Measurements from ENCODE around the gene PLEKHG4.

The PLEKHG4 gene

DNA sequence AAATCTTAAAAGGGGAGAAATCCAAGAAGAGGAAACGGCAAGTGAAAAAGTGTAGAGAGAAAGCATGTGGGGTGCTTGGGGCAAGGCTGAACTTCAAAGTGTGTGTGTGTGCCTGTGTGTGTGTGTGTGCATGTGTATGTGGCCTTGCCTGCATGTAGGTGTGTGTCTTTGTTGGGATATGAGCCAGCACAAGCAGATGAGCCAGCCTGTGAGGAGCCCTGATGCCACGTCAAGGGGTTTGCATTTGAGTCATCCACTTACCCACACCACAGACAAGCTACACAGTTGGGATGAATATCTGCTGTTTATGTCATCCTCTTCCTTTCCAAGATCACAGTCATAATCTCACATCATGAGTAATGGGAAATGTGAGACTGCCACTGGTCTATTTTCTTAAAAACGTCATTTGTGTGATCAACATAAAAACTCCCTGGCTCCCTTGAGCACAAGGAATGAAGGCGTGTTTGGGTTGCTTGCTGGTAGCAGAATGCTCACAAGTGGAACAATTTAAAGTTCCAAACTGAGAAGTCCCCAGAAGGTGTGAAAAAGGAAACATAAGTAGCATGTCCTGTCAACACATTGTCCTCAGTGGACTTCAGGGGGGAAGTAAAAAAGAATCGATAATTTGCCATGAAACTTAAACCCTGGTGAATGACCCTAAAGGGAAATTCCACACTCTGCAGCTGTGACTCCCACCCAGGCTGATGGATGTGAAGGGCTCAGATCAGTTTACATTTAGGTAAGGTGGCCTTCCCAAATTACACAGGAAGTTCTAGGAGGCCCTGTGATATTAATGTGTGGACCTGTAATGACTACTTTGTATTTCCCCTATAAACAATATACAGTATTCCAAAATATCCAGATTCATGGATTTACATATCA, 32.5 kb downstream of the PLEKHG4 start:
- no peak overlapping the region for H3K4me2 ChIP-seq (ENCODE audit: low read length)
- H3K36me3 ChIP-seq (ENCODE audit: control insufficient read depth, insufficient read depth, low read length) = no peaks in the 10 kb centered on the region
- H3K4me3 ChIP-seq (ENCODE audit: low read depth, low read length) = no peak overlapping the region
- TF ChIP-seq, protein P1, sequence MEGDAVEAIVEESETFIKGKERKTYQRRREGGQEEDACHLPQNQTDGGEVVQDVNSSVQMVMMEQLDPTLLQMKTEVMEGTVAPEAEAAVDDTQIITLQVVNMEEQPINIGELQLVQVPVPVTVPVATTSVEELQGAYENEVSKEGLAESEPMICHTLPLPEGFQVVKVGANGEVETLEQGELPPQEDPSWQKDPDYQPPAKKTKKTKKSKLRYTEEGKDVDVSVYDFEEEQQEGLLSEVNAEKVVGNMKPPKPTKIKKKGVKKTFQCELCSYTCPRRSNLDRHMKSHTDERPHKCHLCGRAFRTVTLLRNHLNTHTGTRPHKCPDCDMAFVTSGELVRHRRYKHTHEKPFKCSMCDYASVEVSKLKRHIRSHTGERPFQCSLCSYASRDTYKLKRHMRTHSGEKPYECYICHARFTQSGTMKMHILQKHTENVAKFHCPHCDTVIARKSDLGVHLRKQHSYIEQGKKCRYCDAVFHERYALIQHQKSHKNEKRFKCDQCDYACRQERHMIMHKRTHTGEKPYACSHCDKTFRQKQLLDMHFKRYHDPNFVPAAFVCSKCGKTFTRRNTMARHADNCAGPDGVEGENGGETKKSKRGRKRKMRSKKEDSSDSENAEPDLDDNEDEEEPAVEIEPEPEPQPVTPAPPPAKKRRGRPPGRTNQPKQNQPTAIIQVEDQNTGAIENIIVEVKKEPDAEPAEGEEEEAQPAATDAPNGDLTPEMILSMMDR (IDR thresholded peaks at IDR 0.05) = no peak
- H2AFZ ChIP-seq = peak overlapping the region; percentile 82
- peaks cover 12% of the 10 kb centered on the region for H3K4me1 ChIP-seq
- H3K27ac ChIP-seq = peak overlapping the region; percentile 61
- H3K9me3 ChIP-seq (ENCODE audit: control insufficient read depth, low read length) = no peaks in the 10 kb centered on the region
- no peaks in the 10 kb centered on the region for H3K79me2 ChIP-seq
- no peaks in the 10 kb centered on the region for H3K27me3 ChIP-seq (ENCODE audit: control insufficient read depth, insufficient read depth, low read length)
- H3K9ac ChIP-seq = no peak overlapping the region

DNA sequence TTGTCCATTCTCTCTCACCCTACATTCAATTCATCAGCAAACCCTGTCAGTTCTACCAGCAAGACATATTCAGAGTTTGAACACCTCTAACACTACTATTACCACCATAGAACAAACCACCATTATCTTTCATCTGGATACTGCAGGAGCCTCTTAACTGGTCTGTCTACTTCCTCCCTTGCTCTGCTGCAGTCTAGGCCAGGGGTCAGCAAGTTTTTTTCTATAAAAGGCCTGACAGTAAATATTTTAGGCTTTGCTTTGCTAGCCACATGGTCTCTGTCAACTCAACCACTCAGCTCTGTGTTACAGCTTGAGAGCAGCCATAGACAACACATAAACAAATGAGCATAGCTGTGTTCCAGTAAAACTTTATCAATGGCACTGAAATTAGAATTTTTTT, 33.4 kb downstream of the PLEKHG4 start:
- H3K27ac ChIP-seq = peak overlapping the region; percentile 61
- no peaks in the 10 kb centered on the region for H3K9me3 ChIP-seq (ENCODE audit: control insufficient read depth, low read length)
- TF ChIP-seq, protein P1 (IDR thresholded peaks at IDR 0.05) = no peak
- H3K27me3 ChIP-seq (ENCODE audit: control insufficient read depth, insufficient read depth, low read length) = no peaks in the 10 kb centered on the region
- H3K4me3 ChIP-seq (ENCODE audit: low read depth, low read length) = no peak overlapping the region
- H3K4me2 ChIP-seq (ENCODE audit: low read length) = no peak overlapping the region
- H3K79me2 ChIP-seq = no peaks in the 10 kb centered on the region
- H3K36me3 ChIP-seq (ENCODE audit: control insufficient read depth, insufficient read depth, low read length) = no peaks in the 10 kb centered on the region
- H3K4me1 ChIP-seq = peaks cover 12% of the 10 kb centered on the region
- H2AFZ ChIP-seq = peak overlapping the region; percentile 82
- H3K9ac ChIP-seq = no peak overlapping the region

DNA sequence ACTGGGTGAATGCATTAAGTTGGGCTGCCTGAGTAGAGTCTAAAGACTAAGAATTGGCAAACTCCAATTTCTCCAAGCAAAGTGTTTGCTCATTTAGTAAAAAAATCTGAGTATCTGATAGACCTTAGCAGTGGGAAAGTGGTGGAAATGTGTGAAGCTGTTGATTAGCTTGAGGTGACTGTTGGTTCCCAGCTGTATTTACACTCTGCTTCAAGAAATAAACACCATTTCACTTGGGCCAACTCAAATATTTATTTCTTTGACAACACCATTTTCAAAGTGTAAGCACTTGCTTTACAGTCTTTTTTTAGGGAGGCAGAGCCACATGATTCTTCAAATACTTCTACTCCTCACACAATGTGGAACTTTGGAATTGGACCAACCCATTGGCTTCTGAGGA, 38.5 kb downstream of the PLEKHG4 start:
- H3K27me3 ChIP-seq (ENCODE audit: control insufficient read depth, insufficient read depth, low read length) = no peaks in the 10 kb centered on the region
- no peak overlapping the region for H3K27ac ChIP-seq
- no peak overlapping the region for H3K4me2 ChIP-seq (ENCODE audit: low read length)
- H3K4me1 ChIP-seq = peaks cover 1% of the 10 kb centered on the region
- no peaks in the 10 kb centered on the region for H3K9me3 ChIP-seq (ENCODE audit: control insufficient read depth, low read length)
- H3K36me3 ChIP-seq (ENCODE audit: control insufficient read depth, insufficient read depth, low read length) = no peaks in the 10 kb centered on the region
- H3K4me3 ChIP-seq (ENCODE audit: low read depth, low read length) = no peak overlapping the region
- no peaks in the 10 kb centered on the region for H3K79me2 ChIP-seq
- no peak overlapping the region for H3K9ac ChIP-seq
- TF ChIP-seq, protein P1 (IDR thresholded peaks at IDR 0.05) = no peak
- no peak overlapping the region for H2AFZ ChIP-seq

DNA sequence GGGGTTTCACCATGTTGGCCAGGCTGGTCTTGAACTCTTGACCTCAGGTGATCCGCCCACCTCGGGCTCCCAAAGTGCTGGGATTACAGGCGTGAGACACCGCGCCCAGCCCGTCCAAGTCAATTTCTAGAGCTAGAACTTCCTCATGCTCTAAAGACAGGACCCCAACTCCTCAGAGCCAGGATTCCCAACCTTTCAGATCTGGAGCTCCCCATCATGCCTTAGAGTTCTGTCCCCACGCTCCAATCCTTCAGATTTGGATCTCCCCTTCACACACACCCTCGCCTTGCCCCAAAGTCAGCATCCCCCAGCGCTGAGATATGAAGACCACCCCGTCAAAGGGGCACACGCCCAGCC, 46.8 kb downstream of the PLEKHG4 start:
- Histone ChIP-seq H3K36me3 (ENCODE audit: control insufficient read depth, insufficient read depth, low read length) (no peaks in the 10 kb centered on the region), H3K27me3 (ENCODE audit: control insufficient read depth, insufficient read depth, low read length) (no peaks in the 10 kb centered on the region), H3K4me3 (ENCODE audit: low read depth, low read length) (peak overlapping the region; percentile 58), H3K9me3 (ENCODE audit: control insufficient read depth, low read length) (no peaks in the 10 kb centered on the region), H3K4me1 (peaks cover 3% of the 10 kb centered on the region), H3K79me2 (no peaks in the 10 kb centered on the region), H3K27ac (no peak overlapping the region), H3K9ac (no peak overlapping the region), H3K4me2 (ENCODE audit: low read length) (peak overlapping the region; percentile 89), H2AFZ (peak overlapping the region; percentile 84)
- TF ChIP-seq, protein P1 (IDR thresholded peaks at IDR 0.05) = no peak
